ENCODE data around the gene RANBP9.

RANBP9 gene

GRCh38 chr6:13593103-13593502, 118.5 kb downstream of the RANBP9 start:
- DNase-seq: no peak

- DNase-seq: no peak
Measured at GRCh38 chr6:13591205-13591921, 120.3 kb downstream of the RANBP9 start.

GRCh38 chr6:13590574-13591153, 121.0 kb downstream of the RANBP9 start:
- DNase-seq: no peak

- no peak for DNase-seq
Measured at GRCh38 chr6:13589801-13590200, 121.8 kb downstream of the RANBP9 start.

GRCh38 chr6:13586603-13587542, 124.8 kb downstream of the RANBP9 start:
- no peak for DNase-seq

GRCh38 chr6:13581700-13582229, 129.9 kb downstream of the RANBP9 start:
- DNase-seq: no peak

GRCh38 chr6:13579911-13580310, 131.7 kb downstream of the RANBP9 start:
- DNase-seq: no peak

- DNase-seq: no peak
Measured at GRCh38 chr6:13577926-13578325, 133.7 kb downstream of the RANBP9 start.

GRCh38 chr6:13576017-13576416, 135.6 kb downstream of the RANBP9 start:
- no peak for DNase-seq

GRCh38 chr6:13575377-13575775, 136.3 kb downstream of the RANBP9 start:
- DNase-seq: no peak

- peak; percentile 53 for DNase-seq
Measured at GRCh38 chr6:13574571-13575376, 136.9 kb downstream of the RANBP9 start, which contains the start of gene SIRT5. SIRT5 (plus strand) TSS chr6:13574601; CDS start chr6:13584111, 9,510 bp downstream.

GRCh38 chr6:13574149-13574570, 137.5 kb downstream of the RANBP9 start:
- peak; percentile 87 for DNase-seq

GRCh38 chr6:13573669-13574110, 137.9 kb downstream of the RANBP9 start:
- no peak for DNase-seq

- DNase-seq: no peak
Measured at GRCh38 chr6:13572951-13573654, 138.5 kb downstream of the RANBP9 start.

GRCh38 chr6:13572240-13572639, 139.4 kb downstream of the RANBP9 start:
- DNase-seq: no peak

Measured in effector CD8-positive, alpha-beta T cell (primary cell).